HEK293T (cell line): Measurements from ENCODE around the gene TBL1XR1.

Experiments
- FOXM1 ChIP-seq: fragments of 450-650 bp; IDR thresholded peaks from 2 replicates; pipeline ENCODE4 v1.6.1; 2017; ENCODE audit warnings: mild to moderate bottlenecking, borderline replicate concordance
- L3MBTL2 ChIP-seq: fragments of 450-650 bp; conservative IDR thresholded peaks from 2 replicates; pipeline ENCODE4 v1.6.1; 2016; ENCODE audit warnings: mild to moderate bottlenecking
- LEF1 ChIP-seq: fragments of 450-650 bp; IDR thresholded peaks from 2 replicates; pipeline ENCODE4 v1.6.1; 2017; ENCODE audit warnings: mild to moderate bottlenecking, borderline replicate concordance
- NFRKB ChIP-seq: fragments of 450-650 bp; IDR thresholded peaks from 2 replicates; pipeline ENCODE4 v1.6.1; 2016; ENCODE audit warnings: mild to moderate bottlenecking, moderate library complexity
- SUZ12 ChIP-seq: fragments of 450-650 bp; IDR thresholded peaks from 2 replicates; pipeline ENCODE4 v1.6.1; 2016; ENCODE audit warnings: mild to moderate bottlenecking
- TARDBP ChIP-seq: fragments of 450-650 bp; IDR thresholded peaks from 2 replicates; pipeline ENCODE4 v1.6.1; 2016

DNA sequence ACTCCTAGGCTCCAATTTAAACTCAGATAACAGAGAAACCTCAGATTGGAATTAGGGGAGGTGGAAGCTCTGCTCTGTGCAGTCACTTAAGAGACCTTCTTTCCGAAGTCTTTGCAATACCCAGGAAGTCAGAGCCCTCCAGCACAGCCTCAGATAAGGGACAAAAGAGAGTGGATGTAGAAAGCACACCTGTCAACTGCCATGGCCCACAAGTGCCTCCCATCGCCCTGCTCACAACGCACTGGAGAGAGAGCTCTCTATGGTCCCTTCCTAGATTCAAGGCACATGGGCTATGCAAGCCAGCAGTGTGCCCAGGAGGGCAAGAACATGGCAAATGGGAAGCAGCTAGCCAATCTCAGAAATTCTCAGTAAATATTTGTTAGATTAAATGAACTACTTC is 47.3 kb upstream of the TBL1XR1 start:
- TF ChIP-seq LEF1 (no peak), TARDBP (no peak), FOXM1 (no peak), NFRKB (no peak), L3MBTL2 (no peak), SUZ12 (no peak)
